ENCODE data around the gene ARAF.

Gene ARAF

DNA sequence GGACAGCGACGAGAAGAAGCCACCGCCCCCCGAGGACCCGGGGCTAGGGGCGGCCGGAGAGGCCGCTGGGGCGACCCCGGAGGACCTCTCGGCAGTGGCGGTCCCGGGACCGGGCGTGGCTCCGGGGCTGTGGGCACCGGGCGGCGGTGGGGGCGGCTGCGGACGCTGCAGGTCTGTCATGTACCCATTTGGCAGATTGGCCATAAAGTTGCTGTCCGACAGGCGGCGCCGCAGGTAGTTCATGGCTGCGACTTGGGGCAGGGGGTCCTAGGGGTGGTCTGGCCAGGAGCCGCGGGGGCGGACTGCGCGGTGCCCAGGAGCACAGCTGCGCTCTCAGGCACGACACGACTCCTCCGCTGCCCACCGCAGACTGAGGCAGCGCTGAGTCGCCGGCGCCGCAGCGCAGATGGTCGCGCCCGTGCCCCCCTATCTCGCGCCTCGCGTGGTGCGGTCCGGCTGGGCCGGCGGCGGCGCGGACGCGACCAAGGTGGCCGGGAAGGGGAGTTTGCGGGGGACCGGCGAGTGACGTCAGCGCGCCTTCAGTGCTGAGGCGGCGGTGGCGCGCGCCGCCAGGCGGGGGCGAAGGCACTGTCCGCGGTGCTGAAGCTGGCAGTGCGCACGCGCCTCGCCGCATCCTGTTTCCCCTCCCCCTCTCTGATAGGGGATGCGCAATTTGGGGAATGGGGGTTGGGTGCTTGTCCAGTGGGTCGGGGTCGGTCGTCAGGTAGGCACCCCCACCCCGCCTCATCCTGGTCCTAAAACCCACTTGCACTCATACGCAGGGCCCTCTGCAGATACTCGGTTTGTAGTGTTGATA, 58.7 kb downstream of the ARAF start, which contains the start of gene SYN1:
SYN1 (minus strand) TSS at position 372 of the 817 bp plus-strand sequence; CDS start at position 243, 129 bp downstream.
- Histone ChIP-seq H3K36me3 (ENCODE audit: control insufficient read depth, low read length) (no peaks in the 10 kb centered on the region), H3K4me1 (ENCODE audit: control insufficient read depth, low read length) (peaks cover 8% of the 10 kb centered on the region), H3F3A (ENCODE audit: control insufficient read depth, insufficient read depth) (no peaks in the 10 kb centered on the region), H3K27ac (ENCODE audit: low read depth, low read length) (no peak within 1 kb of the TSS), H3K9me2 (replicated peaks; ENCODE audit: control insufficient read depth, low read length) (no peaks in the 10 kb centered on the region), H3K4me3 (ENCODE audit: low read length) (no peak within 1 kb of the TSS), H3K9me3 (ENCODE audit: control insufficient read depth, insufficient read depth, low read length) (no peaks in the 10 kb centered on the region), H4K20me1 (ENCODE audit: control insufficient read depth, insufficient read depth, low read depth, low read length) (no peaks in the 10 kb centered on the region), H3K4me2 (ENCODE audit: low read length) (peak within 1 kb of the TSS; percentile 30; the same call in 1 of the 2 replicates), H3K79me2 (ENCODE audit: control insufficient read depth, low read length) (no peaks in the 10 kb centered on the region), H3K27me3 (ENCODE audit: control insufficient read depth, low read length) (peaks cover 7% of the 10 kb centered on the region; the same call in 1 of the 2 replicates)
- no peak for TF ChIP-seq EZH2phosphoT487 (IDR thresholded peaks at IDR 0.05; ENCODE audit: borderline replicate concordance, low read length)
- TF ChIP-seq, protein P1, sequence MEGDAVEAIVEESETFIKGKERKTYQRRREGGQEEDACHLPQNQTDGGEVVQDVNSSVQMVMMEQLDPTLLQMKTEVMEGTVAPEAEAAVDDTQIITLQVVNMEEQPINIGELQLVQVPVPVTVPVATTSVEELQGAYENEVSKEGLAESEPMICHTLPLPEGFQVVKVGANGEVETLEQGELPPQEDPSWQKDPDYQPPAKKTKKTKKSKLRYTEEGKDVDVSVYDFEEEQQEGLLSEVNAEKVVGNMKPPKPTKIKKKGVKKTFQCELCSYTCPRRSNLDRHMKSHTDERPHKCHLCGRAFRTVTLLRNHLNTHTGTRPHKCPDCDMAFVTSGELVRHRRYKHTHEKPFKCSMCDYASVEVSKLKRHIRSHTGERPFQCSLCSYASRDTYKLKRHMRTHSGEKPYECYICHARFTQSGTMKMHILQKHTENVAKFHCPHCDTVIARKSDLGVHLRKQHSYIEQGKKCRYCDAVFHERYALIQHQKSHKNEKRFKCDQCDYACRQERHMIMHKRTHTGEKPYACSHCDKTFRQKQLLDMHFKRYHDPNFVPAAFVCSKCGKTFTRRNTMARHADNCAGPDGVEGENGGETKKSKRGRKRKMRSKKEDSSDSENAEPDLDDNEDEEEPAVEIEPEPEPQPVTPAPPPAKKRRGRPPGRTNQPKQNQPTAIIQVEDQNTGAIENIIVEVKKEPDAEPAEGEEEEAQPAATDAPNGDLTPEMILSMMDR (IDR thresholded peaks at IDR 0.05; ENCODE audit: low read depth, low read length, poor library complexity, severe bottlenecking) = peak; percentile 35

DNA sequence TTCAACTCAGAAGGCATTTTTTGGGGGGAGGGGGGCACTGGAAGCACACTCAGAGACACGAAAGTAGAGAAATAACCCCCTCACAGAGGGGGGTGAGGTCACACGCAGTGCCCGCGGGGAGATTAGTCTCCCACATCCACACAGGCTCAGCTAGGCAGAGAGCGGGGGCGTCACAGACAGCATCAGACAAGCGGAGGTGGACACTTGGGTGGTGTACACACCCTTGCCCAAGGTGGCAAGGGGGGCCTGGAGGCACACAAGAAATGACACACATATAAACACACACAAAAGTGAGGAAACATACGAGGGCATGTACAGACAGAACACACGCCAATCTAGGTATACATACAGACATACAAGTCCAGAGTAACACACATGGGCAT, 59.3 kb downstream of the ARAF start:
- TF ChIP-seq, protein P1 (IDR thresholded peaks at IDR 0.05; ENCODE audit: low read depth, low read length, poor library complexity, severe bottlenecking) = no peak
- no peak for TF ChIP-seq EZH2phosphoT487 (IDR thresholded peaks at IDR 0.05; ENCODE audit: borderline replicate concordance, low read length)
- no peaks in the 10 kb centered on the region for H3K79me2 ChIP-seq (ENCODE audit: control insufficient read depth, low read length)
- no peaks in the 10 kb centered on the region for H3F3A ChIP-seq (ENCODE audit: control insufficient read depth, insufficient read depth)
- no peaks in the 10 kb centered on the region for H4K20me1 ChIP-seq (ENCODE audit: control insufficient read depth, insufficient read depth, low read depth, low read length)
- H3K9me3 ChIP-seq (ENCODE audit: control insufficient read depth, insufficient read depth, low read length) = no peaks in the 10 kb centered on the region
- H3K4me2 ChIP-seq (ENCODE audit: low read length) = no peak overlapping the region
- no peaks in the 10 kb centered on the region for H3K36me3 ChIP-seq (ENCODE audit: control insufficient read depth, low read length)
- no peaks in the 10 kb centered on the region for H3K9me2 ChIP-seq (replicated peaks; ENCODE audit: control insufficient read depth, low read length)
- H3K27ac ChIP-seq (ENCODE audit: low read depth, low read length) = no peak overlapping the region
- H3K4me1 ChIP-seq (ENCODE audit: control insufficient read depth, low read length) = peaks cover 8% of the 10 kb centered on the region
- no peak overlapping the region for H3K4me3 ChIP-seq (ENCODE audit: low read length)
- H3K27me3 ChIP-seq (ENCODE audit: control insufficient read depth, low read length) = peaks cover 7% of the 10 kb centered on the region; the same call in 1 of the 2 replicates

Measured in DOHH2 (cell line).